HG03354 (cell line): ENCODE measurements around the gene PRKCA.

Source experiments
- ATAC-seq: cut with Tn5 transposase; IDR thresholded peaks from one replicate; pipeline ENCODE4 v1.9.1; 2021; ENCODE audit warnings: mild to moderate bottlenecking; ENCODE audit not compliant: unreplicated experiment, poor library complexity, severe bottlenecking

Gene PRKCA

GRCh38 chr17:66842505-66842904 lies 540.1 kb downstream of the PRKCA start:
- ATAC-seq, result no peak

DNA sequence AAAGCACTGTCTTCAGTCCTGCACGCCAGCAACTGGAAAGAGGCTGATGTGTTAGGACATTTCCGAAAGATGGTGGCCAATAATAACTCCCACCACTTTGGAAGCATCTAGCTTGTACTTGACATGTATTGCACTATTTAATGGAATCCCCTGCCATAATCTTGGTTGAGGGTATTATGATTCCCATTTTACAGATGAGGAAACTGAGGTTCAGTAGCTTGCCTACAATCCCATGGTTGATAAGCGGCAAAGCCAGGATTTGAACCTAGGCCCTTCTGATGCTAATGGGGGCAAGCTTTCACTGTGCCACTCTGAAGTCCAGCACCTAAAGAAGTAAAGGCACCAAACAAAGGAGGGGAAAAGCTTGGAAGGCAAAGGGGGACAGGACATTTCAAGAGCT lies 540.5 kb downstream of the PRKCA start:
- ATAC-seq, result no peak

DNA sequence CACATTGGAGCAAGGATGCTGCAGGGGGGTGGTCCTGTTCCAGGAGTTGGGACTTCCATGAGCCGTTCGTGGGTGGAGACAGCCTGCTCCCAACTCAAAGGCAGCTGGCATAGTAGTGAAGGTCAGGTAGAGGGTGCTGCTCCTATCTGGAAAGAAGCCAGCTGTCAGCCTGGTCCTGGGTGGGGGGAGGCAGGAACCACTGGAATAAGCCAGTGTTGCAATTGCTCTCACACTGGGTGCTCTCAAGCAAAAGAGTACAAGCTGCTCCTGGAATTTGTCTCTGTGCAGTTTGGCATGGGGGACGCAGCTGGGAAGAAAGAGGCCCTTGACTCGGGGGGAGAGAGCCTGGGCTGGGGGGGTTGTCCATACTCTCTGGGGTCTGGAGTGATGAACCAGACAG lies 541.2 kb downstream of the PRKCA start:
- no peak for ATAC-seq

DNA sequence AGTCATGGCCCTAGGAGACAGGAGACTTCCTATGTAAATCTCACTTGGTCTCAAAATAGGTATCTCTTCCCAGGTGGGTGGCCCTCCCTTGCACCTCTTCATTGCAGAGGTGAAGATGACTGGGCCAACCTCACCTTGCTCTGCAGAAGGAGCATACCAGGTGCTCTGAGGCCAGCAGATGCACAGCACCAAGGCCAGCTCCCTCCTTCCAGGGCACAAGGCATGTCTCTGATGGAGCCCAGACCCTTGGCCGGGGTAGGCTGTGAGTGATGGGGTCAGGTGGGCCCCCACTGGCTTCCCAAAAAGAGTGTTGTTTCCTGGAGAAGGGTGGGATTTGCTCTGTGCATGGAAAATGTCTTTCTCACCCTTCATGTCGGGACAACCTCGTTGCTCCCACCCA lies 545.3 kb downstream of the PRKCA start:
- no peak for ATAC-seq

- no peak for ATAC-seq
These were observed 546.1 kb downstream of the PRKCA start for GRCh38 chr17:66848496-66848895.

DNA sequence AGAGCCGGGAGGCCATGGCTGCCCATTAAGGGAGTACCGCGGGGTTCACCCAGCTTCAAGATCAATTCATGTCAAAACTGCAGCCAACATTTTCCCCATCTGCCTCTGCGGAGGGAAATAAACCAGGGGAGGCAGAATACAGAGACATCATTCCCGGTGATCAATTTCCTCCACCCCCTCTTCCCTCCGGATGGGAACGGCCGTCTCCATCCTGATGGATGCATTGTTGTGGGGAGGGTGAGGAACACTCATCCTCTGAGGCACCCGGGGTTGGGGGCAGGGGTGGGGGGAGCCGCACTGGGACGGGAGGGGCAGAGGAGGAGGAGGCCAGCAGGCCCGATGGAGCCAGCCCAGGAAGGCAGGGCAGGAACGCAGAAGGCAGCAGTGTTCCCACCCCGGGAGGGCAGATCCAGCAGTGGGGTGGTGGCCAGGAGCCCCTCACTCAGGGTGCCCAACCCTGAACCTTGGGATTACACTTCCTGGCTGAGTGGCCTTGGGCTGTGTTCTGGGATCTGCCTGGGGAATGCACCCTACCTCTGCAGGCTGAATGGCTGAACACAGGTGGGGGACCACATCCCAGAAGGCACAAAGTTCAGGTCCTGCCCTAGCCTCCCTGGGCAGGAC lies 546.7 kb downstream of the PRKCA start:
- no peak for ATAC-seq

GRCh38 chr17:66849851-66850580 lies 547.6 kb downstream of the PRKCA start:
- no peak for ATAC-seq

DNA sequence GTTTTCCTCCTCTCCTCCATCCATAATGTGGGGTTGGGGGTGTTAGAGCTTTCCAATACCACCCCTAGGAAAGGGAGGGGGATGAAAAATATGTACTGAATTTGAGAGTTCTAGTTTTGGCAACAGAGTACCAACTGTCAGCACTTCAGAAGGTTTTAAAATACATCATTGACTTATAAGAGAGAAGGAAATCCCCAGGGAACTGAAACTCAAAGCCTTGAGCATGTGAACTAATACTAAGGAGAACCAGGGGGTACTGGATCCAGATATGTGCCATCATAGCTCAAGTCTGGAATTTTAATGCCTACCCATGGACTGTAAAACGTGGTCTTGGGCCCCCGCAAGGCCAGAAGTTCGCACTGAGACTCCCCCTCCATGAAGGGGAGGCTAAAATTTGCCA lies 548.3 kb downstream of the PRKCA start:
- no peak for ATAC-seq

DNA sequence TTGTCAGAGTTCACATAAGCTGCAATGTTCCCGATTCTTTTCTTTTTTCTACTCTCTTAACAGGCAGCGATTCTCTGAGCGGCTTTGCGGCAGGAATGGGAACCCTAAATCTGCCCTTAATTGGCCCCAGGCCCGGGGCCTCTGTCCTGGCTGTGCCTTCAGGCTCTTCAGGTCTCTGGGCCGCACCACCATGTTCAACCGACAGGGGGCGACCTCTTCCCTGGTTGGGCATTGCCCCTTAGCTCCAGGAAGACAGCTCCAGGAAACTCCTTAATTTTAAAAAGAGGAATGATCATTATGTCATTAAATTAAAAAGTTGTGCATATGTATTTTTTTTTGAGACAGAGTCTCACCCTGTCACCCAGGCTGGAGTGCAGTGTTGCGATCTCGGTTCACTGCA lies 552.8 kb downstream of the PRKCA start:
- no peak for ATAC-seq

DNA sequence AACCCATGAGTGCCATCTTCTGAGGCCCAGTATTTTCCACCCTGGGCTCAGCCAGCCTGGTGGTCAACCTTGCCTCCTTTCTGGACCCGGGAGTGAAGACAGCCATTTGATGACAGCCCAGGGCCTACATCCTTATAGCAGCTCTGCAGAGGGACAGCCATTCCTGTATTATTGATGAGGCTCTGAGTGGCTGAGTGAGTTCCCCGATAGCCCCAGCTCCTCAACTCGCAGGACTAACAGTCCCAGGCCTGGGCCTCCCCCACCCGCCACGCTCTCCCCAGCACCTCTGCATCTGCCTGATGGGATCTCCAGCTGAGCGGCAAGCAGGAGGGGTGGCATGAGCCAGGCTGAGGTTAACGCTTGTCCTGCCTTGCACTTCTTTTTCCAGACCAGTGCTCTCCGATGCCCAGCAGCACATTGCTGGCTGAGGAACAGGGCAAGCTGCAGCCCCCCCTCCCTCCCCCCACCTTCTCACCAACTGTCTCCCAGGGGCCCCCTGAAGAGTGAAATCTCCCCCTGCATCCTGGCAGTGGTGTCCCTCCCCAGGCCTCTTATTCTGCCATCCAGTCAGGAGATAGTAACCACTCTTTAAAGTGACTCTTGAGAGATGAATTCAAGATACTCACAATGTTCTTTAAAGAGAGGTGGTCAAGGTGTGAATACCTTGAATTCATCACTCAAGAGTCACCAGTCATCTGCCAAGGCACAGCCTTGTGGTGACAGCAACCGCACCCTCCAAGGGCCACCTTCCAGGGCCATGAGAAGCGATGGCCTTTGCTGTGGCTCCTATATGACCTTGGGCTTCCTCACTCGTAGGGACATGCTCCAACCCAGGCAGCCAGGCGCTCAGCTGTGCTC lies 556.0 kb downstream of the PRKCA start:
- ATAC-seq, result no peak

GRCh38 chr17:66859353-66859752 lies 556.9 kb downstream of the PRKCA start:
- ATAC-seq, result no peak

GRCh38 chr17:66860204-66860603 lies 557.8 kb downstream of the PRKCA start:
- ATAC-seq, result no peak
